GM19023 (cell line): ENCODE results near the gene FAU.
A peak's percentile ranks its signal among the peaks of the same experiment; 100 is the strongest.

ENCODE experiments used
- ATAC-seq: cut with Tn5 transposase; IDR thresholded peaks from one replicate; pipeline ENCODE4 v1.9.1; 2021; ENCODE audit warnings: mild to moderate bottlenecking, moderate library complexity; ENCODE audit not compliant: unreplicated experiment

The FAU gene

DNA sequence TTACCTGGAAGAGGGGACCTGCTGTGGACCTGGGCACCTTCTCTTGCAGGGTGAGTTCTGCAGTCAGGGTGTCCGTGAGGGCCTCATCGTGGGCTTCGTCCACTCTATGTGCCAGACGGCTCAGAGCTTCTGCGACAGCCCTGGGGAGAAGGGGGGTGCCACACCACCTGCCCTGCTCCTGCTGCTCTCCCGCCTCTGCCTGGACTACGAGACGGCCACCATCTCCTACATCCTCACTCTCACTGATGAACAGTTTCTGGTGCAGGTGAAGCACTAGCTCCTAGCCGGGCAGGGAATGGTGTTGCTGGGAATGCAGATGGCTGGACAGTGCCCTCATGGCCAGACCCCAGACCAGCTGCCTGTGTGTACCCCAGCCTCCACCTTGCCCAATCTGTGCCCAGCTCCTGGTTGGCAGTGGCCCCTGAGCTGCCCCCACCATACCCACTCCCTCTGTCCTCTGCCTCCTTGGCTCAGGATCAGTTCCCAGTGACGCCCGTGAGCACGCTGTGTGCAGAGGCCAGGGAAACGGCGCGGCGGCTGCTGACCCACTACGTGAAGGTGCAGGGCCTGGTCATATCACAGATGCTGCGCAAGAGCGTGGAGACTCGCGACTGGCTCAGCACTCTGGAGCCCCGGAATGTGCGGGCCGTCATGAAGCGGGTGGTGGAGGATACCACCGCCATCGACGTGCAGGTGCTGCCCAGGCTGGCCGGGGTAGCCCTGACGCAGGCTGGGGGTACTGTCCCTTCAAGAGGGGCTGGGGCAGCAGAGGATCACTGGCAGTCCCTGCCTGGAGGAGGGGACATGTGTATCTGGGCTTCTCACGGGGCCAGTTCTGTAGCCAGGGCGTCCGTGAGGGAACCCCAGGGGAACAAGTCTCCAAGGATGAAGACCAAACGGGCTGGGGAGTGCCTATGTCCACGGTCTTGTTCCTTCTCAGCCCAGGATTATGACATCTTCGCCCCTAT lies 12.4 kb downstream of the FAU start:
- ATAC-seq: no peak

DNA sequence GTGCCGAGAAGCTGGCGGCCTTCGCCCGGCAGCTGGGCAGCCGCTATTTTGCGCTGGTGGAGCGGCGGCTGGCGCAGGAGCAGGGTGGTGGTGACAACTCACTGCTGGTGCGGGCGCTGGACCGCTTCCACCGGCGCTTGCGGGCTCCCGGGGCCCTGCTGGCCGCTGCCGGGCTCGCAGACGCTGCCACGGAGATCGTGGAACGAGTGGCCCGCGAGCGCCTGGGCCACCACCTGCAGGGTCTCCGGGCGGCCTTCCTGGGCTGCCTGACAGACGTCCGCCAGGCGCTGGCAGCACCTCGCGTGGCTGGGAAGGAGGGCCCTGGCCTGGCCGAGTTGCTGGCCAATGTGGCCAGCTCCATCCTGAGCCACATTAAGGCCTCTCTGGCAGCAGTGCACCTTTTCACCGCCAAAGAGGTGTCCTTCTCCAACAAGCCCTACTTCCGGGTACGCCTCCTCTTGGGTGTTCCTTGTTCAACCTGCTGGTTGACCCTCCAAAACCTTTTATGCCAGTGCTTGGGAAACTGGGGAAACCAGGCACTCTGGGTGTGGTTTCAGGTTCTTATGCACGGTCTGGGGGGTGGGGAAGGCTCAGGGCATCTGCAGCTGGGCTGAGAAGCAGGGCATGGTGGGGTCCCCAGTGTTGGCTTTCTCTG lies 13.3 kb downstream of the FAU start:
- no peak for ATAC-seq

DNA sequence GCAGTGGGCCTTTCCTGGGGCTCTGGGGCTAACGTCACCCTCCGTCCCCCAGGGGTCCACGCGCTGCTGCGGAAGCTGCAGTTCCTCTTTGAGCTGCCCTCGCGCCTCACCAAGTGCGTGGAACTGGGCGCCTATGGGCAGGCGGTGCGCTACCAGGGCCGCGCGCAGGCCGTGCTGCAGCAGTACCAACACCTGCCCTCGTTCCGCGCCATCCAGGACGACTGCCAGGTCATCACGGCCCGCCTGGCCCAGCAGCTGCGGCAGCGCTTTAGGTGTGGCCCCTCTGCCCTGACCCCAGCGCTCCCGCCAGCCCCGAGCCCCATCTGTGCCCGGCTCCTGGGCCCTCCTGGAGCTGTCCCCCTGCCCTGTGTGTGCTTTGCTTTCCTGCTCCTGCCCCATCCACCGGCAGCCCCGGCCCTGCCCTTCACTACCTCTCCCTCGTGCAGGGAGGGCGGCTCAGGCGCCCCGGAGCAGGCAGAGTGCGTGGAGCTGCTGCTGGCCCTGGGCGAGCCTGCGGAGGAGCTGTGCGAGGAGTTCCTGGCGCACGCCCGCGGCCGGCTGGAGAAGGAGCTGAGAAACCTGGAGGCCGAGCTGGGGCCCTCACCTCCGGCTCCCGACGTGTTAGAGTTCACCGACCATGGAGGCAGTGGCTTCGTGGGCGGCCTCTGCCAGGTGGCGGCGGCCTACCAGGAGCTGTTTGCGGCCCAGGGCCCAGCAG lies 14.0 kb downstream of the FAU start:
- no peak for ATAC-seq

DNA sequence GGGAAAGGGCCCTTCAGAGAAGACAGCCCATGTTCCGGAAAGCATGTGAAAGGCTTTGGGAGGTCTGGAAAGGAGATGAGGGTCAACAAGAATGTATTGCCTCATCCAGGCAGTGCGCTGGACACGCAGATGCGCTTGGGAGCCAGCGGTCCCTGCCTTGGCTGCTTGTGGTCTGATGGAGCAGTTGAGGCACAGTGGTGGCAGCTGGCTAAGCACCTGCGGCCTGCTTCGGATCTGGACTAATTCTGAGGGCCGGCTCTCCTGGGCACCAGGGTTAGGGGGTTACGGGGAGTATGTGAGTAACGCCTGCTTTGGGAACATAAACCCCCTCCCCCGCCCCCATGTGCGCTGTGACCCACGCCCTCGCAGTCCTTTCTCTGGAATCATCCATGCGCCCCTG lies 14.9 kb downstream of the FAU start:
- no peak for ATAC-seq

DNA sequence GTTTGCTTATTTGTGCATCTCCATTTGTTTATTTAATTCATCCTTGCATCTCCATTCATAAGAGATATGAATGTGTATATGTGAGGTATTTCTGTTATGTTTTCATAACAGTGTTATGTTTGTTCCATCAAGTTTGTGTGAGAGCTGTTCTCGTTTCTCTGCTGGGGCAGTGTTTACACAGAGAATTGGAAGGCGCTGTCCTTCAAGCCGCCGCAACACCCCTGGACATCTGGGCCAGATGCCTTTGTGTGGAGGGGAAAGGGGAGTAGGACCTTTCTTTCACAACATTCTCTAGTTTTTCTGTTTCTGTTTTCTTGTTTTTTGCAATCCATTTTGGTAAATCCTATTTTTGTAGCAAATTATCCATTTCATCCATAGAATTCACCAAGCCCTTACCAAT lies 17.3 kb downstream of the FAU start:
- ATAC-seq: no peak

DNA sequence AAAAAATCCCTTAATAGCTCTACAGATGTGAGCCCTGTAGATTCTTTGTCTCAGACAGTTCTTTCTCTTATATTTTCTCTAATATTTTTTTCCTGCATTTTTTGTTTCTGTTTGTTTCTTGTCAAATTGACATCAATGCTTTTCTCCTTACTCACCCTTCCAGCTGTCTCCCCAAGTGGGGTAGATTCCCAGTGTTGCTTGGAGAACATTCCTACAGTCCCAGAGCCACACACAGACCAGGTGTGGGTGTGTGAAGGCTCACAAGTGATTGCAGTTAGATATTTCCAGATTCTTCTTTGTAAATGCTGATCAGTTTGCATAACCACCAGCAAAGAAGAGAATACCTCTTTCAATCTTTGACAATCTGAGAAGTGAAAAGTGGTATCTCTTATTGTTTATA lies 18.5 kb downstream of the FAU start:
- ATAC-seq: no peak

DNA sequence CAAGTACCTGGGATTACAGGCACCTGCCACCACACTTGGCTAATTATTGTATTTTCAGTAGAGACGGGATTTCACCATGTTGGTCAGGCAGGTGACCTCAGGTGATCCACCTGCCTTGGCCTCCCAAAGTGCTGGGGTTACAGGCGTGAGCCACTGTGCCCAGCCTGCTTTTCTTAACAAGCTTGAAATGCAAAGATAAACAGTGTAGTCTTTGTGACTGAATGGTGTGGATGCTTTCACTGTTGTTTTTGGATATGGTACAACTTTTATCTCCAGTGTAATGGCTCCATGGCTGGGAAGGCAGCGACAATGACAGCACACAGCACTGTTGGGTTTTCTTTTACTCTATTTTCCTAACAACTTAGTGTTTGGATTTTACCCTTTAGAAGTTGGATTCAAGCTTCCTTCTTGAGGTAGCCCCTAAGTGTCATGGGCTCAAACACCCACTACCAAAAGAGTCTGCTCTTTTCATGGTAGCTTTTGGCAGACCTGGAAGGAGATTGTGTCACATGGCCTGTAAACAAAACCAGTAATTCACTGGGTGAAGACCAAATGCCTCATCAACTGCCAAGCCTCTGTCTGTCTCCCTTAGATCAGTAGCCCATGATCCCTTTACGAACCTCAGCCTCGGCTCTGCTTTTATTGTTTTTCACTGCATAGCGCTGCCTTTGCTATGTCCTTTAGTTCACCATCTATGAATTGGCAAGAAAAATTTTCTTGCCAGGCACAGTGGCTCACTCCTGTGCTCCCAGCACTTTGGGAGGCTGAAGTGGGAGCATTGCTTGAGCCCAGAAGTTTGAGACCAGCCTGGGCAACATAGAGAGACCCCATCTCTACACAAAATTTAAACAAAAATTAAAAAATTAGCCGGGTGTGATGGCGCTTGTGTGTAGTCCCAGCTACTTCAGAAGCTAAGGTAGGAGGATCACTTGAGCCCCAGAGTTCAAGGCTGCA lies 19.5 kb downstream of the FAU start:
- no peak for ATAC-seq

DNA sequence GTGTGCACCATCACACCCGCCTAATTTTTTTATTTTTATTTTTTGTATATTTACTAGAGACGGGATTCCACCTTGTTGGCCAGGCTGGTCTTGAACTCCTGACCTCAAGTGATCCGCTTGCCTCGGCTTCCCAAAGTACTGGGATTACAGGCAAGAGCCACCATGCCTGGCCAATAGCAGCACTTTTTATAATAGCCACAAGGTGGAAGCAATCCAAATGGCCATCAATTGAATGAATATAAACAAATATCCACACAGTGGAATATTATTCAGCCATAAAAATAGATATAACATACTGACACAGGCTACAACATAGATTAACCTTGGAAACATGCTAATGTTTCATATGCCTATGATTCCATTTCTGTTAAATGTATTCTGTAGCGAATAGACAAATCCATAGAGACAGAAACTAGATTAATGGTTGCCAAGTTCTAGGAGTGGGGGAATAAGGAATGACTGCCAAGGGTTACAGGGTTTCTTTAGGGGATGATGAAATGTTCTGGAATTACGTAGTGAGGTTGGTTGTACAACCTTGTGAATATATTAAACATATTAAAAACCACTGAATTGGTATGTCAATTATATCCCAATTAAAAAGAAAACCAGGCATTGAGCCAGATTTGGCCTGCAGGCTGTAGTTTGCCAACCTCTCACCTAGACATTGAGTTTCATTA lies 21.1 kb downstream of the FAU start:
- no peak for ATAC-seq

DNA sequence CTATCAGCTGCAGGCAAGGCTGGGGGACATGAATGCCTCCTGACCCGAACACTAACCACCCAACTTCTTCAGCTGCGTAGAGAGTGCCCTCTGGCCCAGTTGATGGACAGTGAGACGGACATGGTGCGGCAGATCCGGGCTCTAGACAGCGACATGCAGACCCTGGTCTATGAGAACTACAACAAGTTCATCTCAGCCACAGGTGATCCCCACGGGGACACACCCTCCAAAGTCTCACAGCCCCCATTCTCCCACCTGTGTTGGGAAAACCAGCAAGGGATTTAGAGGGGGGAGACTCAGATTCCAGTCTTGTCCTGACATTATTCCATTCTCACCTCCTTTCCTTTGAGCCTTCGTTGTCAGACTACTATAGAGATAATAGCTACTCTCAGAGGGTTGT lies 25.0 kb downstream of the FAU start:
- no peak for ATAC-seq

DNA sequence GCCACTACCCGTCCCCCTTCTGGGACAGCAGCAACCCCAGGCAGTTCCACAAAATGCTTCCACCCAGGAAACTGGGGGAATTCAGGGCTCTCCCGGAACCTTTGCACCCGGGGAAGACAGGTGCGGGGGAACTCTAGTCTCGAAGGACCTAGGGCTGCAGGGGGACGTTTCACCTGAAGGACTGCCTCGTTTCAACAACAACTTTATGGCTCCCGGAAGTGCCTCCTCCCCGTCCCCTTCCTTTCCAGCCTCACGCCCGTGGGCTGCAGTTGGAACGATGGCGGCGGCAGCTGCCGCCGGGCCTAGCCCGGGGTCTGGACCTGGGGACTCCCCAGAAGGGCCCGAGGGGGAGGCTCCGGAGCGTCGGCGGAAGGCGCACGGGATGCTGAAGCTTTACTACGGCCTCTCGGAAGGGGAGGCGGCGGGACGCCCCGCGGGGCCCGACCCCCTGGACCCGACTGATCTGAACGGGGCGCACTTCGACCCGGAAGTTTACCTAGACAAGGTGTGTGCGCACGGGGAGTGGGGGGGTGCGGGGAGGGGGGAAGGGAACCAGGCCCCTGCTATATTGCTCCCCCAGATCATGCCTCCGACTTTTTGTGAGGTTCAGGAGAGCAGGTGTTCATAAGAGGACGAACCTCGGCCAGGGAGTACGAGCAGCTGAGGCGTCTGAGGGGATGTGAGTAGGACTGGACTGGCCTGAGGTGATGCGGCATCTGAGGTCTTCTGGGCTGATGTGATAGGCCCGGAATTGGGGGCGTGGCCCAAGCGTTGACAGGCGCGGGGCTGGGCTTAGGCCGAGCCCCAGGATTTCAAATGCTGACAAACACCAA lies 25.7 kb downstream of the FAU start, which contains the start of gene VPS51:
TSS of gene VPS51 (plus strand) at position 241 of the 833 bp plus-strand sequence. CDS start at position 278, 37 bp downstream.
- ATAC-seq: peak; percentile 90

DNA sequence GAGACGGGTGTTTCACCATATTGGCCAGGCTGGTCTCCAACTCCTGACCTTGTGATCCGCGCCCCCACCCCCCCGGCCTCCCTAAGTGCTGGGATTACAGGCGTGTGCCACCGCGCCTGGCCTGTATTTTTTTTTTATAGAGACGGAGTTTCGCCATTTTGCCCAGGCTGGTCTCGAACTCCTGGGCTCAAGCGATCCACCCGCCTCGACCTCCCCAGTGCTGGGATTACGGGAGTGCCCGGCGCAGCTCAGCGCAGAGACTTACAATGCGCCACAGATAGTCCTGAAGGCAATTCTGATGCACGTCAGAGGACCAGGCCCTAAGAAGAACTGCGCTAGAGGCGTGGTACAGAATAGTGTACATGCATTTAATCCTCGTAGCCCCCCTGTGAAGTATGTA lies 26.5 kb downstream of the FAU start:
- no peak for ATAC-seq

DNA sequence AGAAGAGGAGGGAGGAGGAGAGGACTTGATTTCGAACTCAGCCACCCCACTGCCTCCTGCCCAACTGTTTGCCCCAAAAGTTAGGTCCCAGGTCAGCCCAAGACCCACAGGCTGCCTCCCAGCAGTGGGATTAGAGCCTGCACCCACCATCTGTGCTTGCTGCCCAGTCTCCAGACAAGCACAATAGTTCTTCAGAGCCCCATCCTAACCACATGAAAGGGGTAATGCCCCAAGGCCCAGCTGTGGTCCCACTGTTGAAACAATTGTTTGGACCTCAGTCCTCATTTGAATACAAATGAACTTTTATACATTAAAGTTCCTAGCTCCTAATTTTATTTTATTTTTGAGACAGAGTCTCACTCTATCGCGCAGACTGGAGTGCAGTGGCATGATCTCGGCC lies 31.3 kb downstream of the FAU start:
- ATAC-seq: no peak

DNA sequence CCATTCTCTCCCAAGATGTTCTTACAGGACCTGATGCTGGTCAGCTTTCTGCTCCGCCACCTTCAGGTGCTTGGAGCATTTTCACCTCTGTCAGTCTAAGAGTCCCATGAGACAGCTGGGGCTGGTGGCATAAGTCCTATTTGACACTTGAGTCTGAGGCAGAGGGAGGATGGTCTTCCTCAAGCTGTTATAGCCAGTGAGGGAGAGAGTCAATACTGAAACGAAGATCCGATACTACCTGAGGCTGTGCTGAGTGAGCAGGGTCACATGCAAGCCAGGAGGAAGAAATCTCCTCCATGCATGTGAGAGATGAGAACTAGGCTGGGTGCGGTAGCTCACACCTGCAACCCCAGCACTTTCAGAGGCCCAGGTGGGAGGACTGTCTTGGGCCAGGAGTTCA lies 32.3 kb downstream of the FAU start:
- no peak for ATAC-seq

DNA sequence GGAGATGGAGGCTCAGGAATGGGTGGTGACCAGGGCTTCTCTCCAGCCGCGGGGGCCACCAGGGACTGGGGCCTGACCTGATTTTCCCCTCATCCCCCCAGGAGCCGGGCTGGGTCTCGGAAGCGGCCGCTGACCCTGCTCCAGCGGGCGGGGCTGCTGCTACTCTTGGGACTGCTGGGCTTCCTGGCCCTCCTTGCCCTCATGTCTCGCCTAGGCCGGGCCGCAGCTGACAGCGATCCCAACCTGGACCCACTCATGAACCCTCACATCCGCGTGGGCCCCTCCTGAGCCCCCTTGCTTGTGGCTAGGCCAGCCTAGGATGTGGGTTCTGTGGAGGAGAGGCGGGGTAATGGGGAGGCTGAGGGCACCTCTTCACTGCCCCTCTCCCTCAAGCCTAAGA lies 34.1 kb downstream of the FAU start:
- ATAC-seq: no peak

DNA sequence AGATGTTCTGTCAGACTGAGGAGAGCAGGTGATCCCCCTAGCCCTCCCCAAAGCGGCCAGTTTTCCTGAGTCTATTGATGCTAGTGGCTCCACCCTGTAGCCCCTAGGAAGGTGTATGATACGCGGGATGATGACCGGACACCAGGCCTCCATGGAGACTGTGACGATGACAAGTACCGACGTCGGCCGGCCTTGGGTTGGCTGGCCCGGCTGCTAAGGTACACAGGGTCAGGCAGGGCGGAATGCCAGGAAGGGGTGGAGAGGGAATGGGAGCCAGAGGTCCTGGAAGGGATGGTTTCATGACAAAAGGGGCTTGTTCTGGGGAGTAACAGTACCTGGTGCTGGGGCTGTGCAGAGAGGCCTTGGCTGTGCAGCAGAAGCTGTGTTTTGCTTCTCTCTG lies 34.7 kb downstream of the FAU start:
- ATAC-seq: no peak

DNA sequence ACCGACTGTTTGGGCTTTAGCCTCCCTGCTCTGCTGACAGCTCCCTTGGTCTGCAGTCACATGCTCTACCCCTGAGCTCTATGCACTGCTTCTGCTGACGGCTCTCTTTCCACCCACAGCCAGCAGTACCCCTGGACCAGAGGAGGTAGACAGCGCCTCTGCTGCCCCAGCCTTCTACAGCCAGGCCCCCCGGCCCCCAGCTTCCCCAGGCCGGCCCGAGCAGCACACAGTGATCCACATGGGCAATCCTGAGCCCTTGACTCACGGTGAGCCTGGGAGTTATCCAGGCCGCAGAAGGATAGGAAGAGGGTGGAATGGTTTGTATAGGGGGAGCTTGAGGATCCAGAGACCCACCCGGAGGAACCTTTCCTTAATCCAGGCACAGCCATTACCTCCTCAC lies 35.1 kb downstream of the FAU start:
- no peak for ATAC-seq

DNA sequence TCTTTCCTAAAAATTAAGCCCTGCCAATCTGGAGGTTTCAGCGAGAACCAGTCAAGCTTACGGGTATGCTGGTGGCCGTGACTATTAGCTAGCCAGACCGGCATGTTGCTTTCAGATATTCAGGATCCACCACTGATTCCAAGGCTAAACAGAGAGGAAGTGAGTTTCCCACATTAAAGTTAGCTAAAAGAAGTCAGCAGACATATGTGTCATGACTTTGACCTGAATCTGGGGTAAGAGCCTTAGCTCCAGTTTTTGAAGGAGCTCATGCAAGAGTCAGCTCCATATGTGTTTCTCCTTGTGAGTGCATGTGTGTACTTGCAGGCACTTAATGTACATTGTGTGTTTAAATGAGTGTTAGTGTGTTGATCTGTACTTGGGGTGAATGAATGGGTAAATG lies 36.5 kb downstream of the FAU start:
- no peak for ATAC-seq

DNA sequence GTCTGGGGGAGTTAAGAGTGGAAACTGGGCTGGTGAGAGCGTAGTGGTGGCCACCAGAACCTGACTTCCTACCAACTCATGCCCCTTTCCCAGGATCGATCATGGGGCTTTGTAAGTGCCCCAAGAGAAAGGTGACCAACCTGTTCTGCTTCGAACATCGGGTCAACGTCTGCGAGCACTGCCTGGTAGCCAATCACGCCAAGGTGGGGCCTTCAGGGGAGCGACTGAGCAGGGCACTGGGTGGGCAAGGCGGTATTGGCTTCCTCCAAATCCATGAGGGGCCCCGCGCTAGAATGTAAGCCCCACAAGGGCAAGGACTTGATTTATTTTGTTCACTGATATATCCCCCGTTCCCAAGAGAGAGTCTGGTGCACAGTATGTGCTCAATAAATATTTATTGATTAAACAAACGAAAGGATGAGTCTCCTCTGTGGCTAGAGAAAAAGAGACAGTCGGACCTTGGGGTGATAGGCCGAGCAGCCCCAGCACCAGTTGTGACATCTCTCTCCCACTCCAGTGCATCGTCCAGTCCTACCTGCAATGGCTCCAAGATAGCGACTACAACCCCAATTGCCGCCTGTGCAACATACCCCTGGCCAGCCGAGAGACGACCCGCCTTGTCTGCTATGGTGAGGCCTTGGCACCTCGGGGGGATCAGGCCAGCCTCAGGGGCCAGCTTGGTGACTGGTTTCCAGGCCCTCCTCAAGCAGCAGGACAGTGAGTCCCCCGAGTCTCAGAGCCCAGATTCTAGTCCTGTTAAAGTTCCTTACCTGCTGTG lies 37.1 kb downstream of the FAU start:
- ATAC-seq: no peak
